ENCODE results near the gene SRC.
A peak's percentile ranks its signal among the peaks of the same experiment; 100 is the strongest.

SRC gene

GRCh38 chr20:37392441-37393195 is 46.7 kb downstream of the SRC start:
- peak; percentile 52 for FAIRE-seq

GRCh38 chr20:37393196-37393862 is 47.4 kb downstream of the SRC start:
- DNase-seq (ENCODE audit: insufficient read length, low spot score): no peak
- FAIRE-seq: peak; percentile 23

More at GRCh38 chr20:37392441-37393195, 46.7 kb downstream of the SRC start:
- no peak for DNase-seq (ENCODE audit: insufficient read length, low spot score)

GRCh38 chr20:37393863-37394542 is 48.1 kb downstream of the SRC start:
- FAIRE-seq (peak; percentile 77), DNase-seq (ENCODE audit: insufficient read length, low spot score) (no peak)

GRCh38 chr20:37394543-37395409 is 48.8 kb downstream of the SRC start:
- peak; percentile 97 for FAIRE-seq
- DNase-seq (ENCODE audit: insufficient read length, low spot score): no peak

- DNase-seq (ENCODE audit: insufficient read length, low spot score) (no peak), FAIRE-seq (no peak)
Measured at GRCh38 chr20:37395410-37395797, 49.5 kb downstream of the SRC start.

- no peak for DNase-seq (ENCODE audit: insufficient read length, low spot score)
- no peak for FAIRE-seq
Measured at GRCh38 chr20:37395921-37396415, 50.0 kb downstream of the SRC start.

GRCh38 chr20:37396416-37397075 is 50.6 kb downstream of the SRC start:
- no peak for DNase-seq (ENCODE audit: insufficient read length, low spot score)
- FAIRE-seq: no peak

GRCh38 chr20:37397076-37397953 is 51.4 kb downstream of the SRC start:
- DNase-seq (ENCODE audit: insufficient read length, low spot score): no peak
- peak; percentile 59 for FAIRE-seq

GRCh38 chr20:37397954-37398749 is 52.2 kb downstream of the SRC start:
- no peak for DNase-seq (ENCODE audit: insufficient read length, low spot score)
- FAIRE-seq: peak; percentile 20

- FAIRE-seq: peak; percentile 74
- no peak for DNase-seq (ENCODE audit: insufficient read length, low spot score)
Measured at GRCh38 chr20:37398750-37399621, 53.0 kb downstream of the SRC start.

GRCh38 chr20:37401282-37401929 is 55.5 kb downstream of the SRC start:
- DNase-seq (ENCODE audit: insufficient read length, low spot score) (no peak), FAIRE-seq (peak; percentile 40)

- FAIRE-seq: peak; percentile 72
Measured at GRCh38 chr20:37401930-37402675, 56.2 kb downstream of the SRC start.

GRCh38 chr20:37403107-37404033 is 57.4 kb downstream of the SRC start:
- DNase-seq (ENCODE audit: insufficient read length, low spot score) (no peak), FAIRE-seq (no peak)

More at GRCh38 chr20:37401930-37402675, 56.2 kb downstream of the SRC start:
- no peak for DNase-seq (ENCODE audit: insufficient read length, low spot score)

- FAIRE-seq: peak; percentile 67
- no peak for DNase-seq (ENCODE audit: insufficient read length, low spot score)
Measured at GRCh38 chr20:37404461-37404890, 58.5 kb downstream of the SRC start.

GRCh38 chr20:37405351-37405897 is 59.5 kb downstream of the SRC start:
- no peak for DNase-seq (ENCODE audit: insufficient read length, low spot score)
- FAIRE-seq: peak; percentile 74
